ENCODE data around the gene COG1.

GRCh38 chr17:73158133-73158532, 34.7 kb upstream of the COG1 start:
- no peak for TF ChIP-seq CTCF (conservative IDR thresholded peaks at IDR 0.05 in 1 of 2, IDR thresholded peaks at IDR 0.05 in 1 of 2; ENCODE audit: extremely low read depth in 1 of 2, insufficient read depth in 1 of 2, low read depth in 1 of 2, low read length in 2 of 2)
- TF ChIP-seq EZH2 (IDR thresholded peaks at IDR 0.05; ENCODE audit: borderline replicate concordance, low read length) = no peak
